ENCODE data around the gene GSTT4.

- TF ChIP-seq CTCF (conservative IDR thresholded peaks at IDR 0.05) (no peak), EZH2 (IDR thresholded peaks at IDR 0.05; ENCODE audit: low read depth) (no peak)
These were observed 4.2 kb upstream of the GSTT4 start for GRCh38 chr22:24009227-24010017.

Data from PC-9 (cell line).